ENCODE data around the gene INHA. TPM values are rescaled to one million over a fixed set of nuclear protein-coding genes. Genes with fewer than 3 reads are reported as not detected.

INHA gene
- total RNA-seq, 1 donor from 2014 or later, result not detected

GRCh38 chr2:219611866-219612576 is 39.9 kb downstream of the INHA start:
- TF ChIP-seq CTCF (IDR thresholded peaks at IDR 0.05; ENCODE audit: unreplicated experiment), result no peak
- no peaks in the 10 kb centered on the region for H3K4me1 Mint-ChIP-seq (ENCODE audit: unreplicated experiment)
- peaks cover 19% of the 10 kb centered on the region for H3K27me3 Mint-ChIP-seq (ENCODE audit: unreplicated experiment)
- no peaks in the 10 kb centered on the region for H3K9me3 Mint-ChIP-seq (ENCODE audit: unreplicated experiment)
- H3K27ac Mint-ChIP-seq (ENCODE audit: unreplicated experiment), result peak overlapping the region; percentile 55
- no peak overlapping the region for H3K4me3 Mint-ChIP-seq (ENCODE audit: unreplicated experiment)
- DNase-seq (ENCODE audit: low spot score), result no peak
- peaks cover 28% of the 10 kb centered on the region for H3K36me3 Mint-ChIP-seq (ENCODE audit: low read depth, unreplicated experiment)

- TF ChIP-seq CTCF (IDR thresholded peaks at IDR 0.05; ENCODE audit: unreplicated experiment), result no peak
- no peaks in the 10 kb centered on the region for H3K9me3 Mint-ChIP-seq (ENCODE audit: unreplicated experiment)
- H3K4me3 Mint-ChIP-seq (ENCODE audit: unreplicated experiment), result no peak overlapping the region
- H3K36me3 Mint-ChIP-seq (ENCODE audit: low read depth, unreplicated experiment), result peaks cover 21% of the 10 kb centered on the region
- no peak for DNase-seq (ENCODE audit: low spot score)
- H3K4me1 Mint-ChIP-seq (ENCODE audit: unreplicated experiment), result no peaks in the 10 kb centered on the region
- peaks cover 14% of the 10 kb centered on the region for H3K27me3 Mint-ChIP-seq (ENCODE audit: unreplicated experiment)
- peak overlapping the region; percentile 55 for H3K27ac Mint-ChIP-seq (ENCODE audit: unreplicated experiment)
These were observed 40.6 kb downstream of the INHA start for GRCh38 chr2:219612577-219613286.

- TF ChIP-seq CTCF (IDR thresholded peaks at IDR 0.05; ENCODE audit: unreplicated experiment), result no peak
- Mint-ChIP-seq H3K27ac (ENCODE audit: unreplicated experiment) (no peak overlapping the region), H3K27me3 (ENCODE audit: unreplicated experiment) (peaks cover 14% of the 10 kb centered on the region), H3K36me3 (ENCODE audit: low read depth, unreplicated experiment) (peaks cover 20% of the 10 kb centered on the region), H3K4me3 (ENCODE audit: unreplicated experiment) (no peak overlapping the region), H3K9me3 (ENCODE audit: unreplicated experiment) (no peaks in the 10 kb centered on the region), H3K4me1 (ENCODE audit: unreplicated experiment) (no peaks in the 10 kb centered on the region)
- no peak for DNase-seq (ENCODE audit: low spot score)
These were observed 41.5 kb downstream of the INHA start for GRCh38 chr2:219613461-219614070.

- TF ChIP-seq CTCF (IDR thresholded peaks at IDR 0.05; ENCODE audit: unreplicated experiment), result no peak
- H3K27me3 Mint-ChIP-seq (ENCODE audit: unreplicated experiment), result peaks cover 14% of the 10 kb centered on the region
- no peaks in the 10 kb centered on the region for H3K9me3 Mint-ChIP-seq (ENCODE audit: unreplicated experiment)
- H3K27ac Mint-ChIP-seq (ENCODE audit: unreplicated experiment), result no peak overlapping the region
- H3K4me1 Mint-ChIP-seq (ENCODE audit: unreplicated experiment), result no peaks in the 10 kb centered on the region
- no peak for DNase-seq (ENCODE audit: low spot score)
- H3K4me3 Mint-ChIP-seq (ENCODE audit: unreplicated experiment), result no peak overlapping the region
- peaks cover 20% of the 10 kb centered on the region for H3K36me3 Mint-ChIP-seq (ENCODE audit: low read depth, unreplicated experiment)
These were observed 42.2 kb downstream of the INHA start for GRCh38 chr2:219614076-219614860.

All from endothelial cell (in vitro differentiated cells).